Tibial nerve (tissue), 4 donors: Measurements from ENCODE around the gene SPATA1. TPM values are rescaled to one million over a fixed set of nuclear protein-coding genes. Genes with fewer than 3 reads are reported as not detected.
A peak's percentile ranks its signal among the peaks of the same experiment; 100 is the strongest.

ENCODE experiments used
- DNase-seq, 2 donors: peaks; one replicate each; pipeline ENCODE4 v3.0.0-alpha.2; 2019; ENCODE audit warnings: low spot score in 2 of 2
- H3K27ac ChIP-seq, 4 donors: fragments of 200-600 bp; sonication (generic) in 3 of 4; one replicate each; pipeline ENCODE4 v1.5.1; 2017 to 2019; ENCODE audit warnings: mild to moderate bottlenecking in 1 of 4
- H3K27me3 ChIP-seq, 2 donors: fragments of 200-600 bp; sonication (generic) in 1 of 2; one replicate each; pipeline versions ENCODE4 v1.5.1 to v1.6.0; 2017 to 2019
- H3K36me3 ChIP-seq, 3 donors: fragments of 200-600 bp; sonication (generic); one replicate each; pipeline ENCODE4 v1.5.1; 2018 to 2019
- H3K4me1 ChIP-seq, 4 donors: fragments of 200-600 bp; sonication (generic) in 3 of 4; one replicate each; pipeline ENCODE4 v1.5.1; 2017 to 2019
- H3K4me3 ChIP-seq, 4 donors: fragments of 200-600 bp; sonication (generic) in 3 of 4; one replicate each; pipeline ENCODE4 v1.5.1; 2017 to 2019; ENCODE audit warnings: mild to moderate bottlenecking in 1 of 4, moderate library complexity in 1 of 4
- H3K9me3 ChIP-seq, 4 donors: fragments of 200-600 bp; sonication (generic) in 3 of 4; one replicate each; pipeline ENCODE4 v1.5.1; 2017 to 2019
- EP300 ChIP-seq, 2 donors: sonication (generic); formaldehyde crosslinking; IDR thresholded peaks; one replicate each; pipeline ENCODE4 v1.6.1; 2017; ENCODE audit warnings: antibody characterized with exemption in 2 of 2, mild to moderate bottlenecking in 1 of 2
- POLR2A ChIP-seq, 2 donors: fragments of 450-650 bp; IDR thresholded peaks; one replicate each; pipeline ENCODE4 v1.6.1; 2017; ENCODE audit warnings: antibody characterized with exemption in 2 of 2, mild to moderate bottlenecking in 2 of 2, moderate library complexity in 2 of 2
- WGBS, 2 donors: methylation state at CpG; one replicate each; pipeline ENCODE4 v1.1.5; 2018; 5-methylcytosine and 5-hydroxymethylcytosine counted together
- total RNA-seq, 4 donors: library from RNA; depleted of rRNA; stranded (reverse); fragments of >200 nt; gene quantifications; one replicate each; pipeline ENCODE4 v1.1.0, GENCODE V29; 2016
- TF ChIP-seq, protein P1 (sequence below), 5 experiments: fragments of 200-600 bp in 3 of 5; fragments of 450-650 bp in 2 of 5; sonication (generic) in 3 of 5; IDR thresholded peaks; one replicate each; pipeline ENCODE4 v1.5.1; 2016 to 2019; ENCODE audit warnings: antibody characterized with exemption in 5 of 5, mild to moderate bottlenecking in 3 of 5, moderate library complexity in 2 of 5

Gene SPATA1
- total RNA-seq, 4 donors from 2014 or later: 0.22 TPM; not detected in 3

DNA sequence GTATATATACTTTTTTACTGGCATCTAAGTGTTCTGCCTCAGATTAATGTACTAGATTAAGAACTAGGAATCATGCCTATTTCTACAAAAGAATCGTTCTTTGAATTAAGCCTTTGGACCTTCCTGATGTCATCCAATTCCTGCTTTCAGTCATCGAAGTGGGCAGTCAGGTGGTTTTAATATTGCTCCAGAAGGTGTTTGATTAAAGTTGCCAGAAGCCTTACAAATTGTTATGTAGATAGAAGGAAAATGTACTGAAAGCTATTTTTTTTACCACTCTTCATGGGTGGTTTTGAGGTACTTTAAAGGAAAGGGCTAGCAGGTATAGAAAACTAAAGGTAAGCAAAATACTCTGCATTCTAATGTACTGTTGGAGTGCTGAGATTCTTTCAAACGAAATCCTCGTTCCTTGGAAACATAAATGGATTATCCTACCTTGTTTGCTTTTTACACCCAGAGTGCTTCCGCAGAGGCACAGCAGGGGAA lies 67.3 kb downstream of the SPATA1 start:
- H3K27me3 ChIP-seq: no peaks in the 10 kb centered on the region
- H3K4me3 ChIP-seq: peak overlapping the region; percentile 63 to 87 (median 74)
- no peak for DNase-seq
- peaks cover 0 to 29% (median 4%) of the 10 kb centered on the region in 4 donors for H3K4me1 ChIP-seq
- 14 to 15% methylated on average over 5 of the region's 5 CpGs for WGBS, 2 donors
- H3K36me3 ChIP-seq: peaks cover 0 to 19% (median 0%) of the 10 kb centered on the region in 3 donors
- peak overlapping the region; percentile 92 to 99 (median 95) for H3K27ac ChIP-seq
- H3K9me3 ChIP-seq: no peaks in the 10 kb centered on the region
- TF ChIP-seq POLR2A (IDR thresholded peaks at IDR 0.05) (no peak), EP300 (IDR thresholded peaks at IDR 0.05) (no peak)
- TF ChIP-seq, protein P1, sequence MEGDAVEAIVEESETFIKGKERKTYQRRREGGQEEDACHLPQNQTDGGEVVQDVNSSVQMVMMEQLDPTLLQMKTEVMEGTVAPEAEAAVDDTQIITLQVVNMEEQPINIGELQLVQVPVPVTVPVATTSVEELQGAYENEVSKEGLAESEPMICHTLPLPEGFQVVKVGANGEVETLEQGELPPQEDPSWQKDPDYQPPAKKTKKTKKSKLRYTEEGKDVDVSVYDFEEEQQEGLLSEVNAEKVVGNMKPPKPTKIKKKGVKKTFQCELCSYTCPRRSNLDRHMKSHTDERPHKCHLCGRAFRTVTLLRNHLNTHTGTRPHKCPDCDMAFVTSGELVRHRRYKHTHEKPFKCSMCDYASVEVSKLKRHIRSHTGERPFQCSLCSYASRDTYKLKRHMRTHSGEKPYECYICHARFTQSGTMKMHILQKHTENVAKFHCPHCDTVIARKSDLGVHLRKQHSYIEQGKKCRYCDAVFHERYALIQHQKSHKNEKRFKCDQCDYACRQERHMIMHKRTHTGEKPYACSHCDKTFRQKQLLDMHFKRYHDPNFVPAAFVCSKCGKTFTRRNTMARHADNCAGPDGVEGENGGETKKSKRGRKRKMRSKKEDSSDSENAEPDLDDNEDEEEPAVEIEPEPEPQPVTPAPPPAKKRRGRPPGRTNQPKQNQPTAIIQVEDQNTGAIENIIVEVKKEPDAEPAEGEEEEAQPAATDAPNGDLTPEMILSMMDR (IDR thresholded peaks at IDR 0.05): no peak

DNA sequence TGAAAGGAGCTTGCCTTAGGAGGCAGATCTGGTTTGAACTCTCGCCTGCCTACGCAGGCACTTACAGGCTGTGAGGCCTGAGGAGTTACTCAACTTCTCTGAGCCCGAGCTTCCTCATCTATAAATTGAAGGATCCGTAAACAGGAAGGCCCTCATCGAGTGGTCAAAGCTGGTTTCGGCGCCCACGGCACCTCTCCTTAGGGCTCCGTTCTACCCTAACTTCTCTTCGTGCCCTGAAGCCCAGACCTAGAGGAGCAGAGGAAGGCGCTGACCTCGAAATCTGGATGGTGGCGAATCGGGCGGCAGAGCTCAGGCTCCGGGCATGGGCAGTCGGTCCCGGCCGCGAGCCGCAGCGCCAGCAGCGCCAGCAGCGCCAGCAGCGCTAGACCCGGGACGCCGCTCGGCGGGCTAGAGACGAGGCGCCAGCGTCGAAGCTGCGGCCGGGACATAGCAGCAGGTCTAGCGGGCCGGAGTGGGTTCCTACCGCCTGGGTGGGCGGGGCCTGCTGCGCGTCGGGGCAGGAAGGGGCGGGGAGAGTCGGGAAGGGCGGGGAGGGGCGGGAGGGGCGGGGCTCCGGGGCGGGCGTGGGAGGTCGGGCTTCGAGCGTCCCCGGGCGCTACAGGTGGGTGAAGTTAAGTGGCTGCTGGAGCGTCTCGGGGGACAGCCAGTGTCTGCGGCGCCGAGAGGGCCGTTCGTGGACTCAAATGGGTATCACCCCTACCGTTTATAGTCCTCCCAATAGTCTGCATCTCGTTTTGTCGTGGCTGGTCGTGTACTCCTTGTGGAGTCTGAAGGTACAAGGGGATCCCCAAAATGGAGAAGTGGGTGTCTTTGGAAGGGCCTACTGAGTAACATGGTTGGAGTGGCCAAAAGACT lies 68.0 kb downstream of the SPATA1 start, which contains the start of gene CTBS:
TSS of gene CTBS (minus strand) at position 474 of the 876 bp plus-strand sequence. CDS start at position 449, 25 bp downstream.
- peaks cover 0 to 29% (median 4%) of the 10 kb centered on the region in 4 donors for H3K4me1 ChIP-seq
- peak within 1 kb of the TSS; percentile 63 to 87 (median 74) for H3K4me3 ChIP-seq
- H3K36me3 ChIP-seq: peaks cover 0 to 12% (median 0%) of the 10 kb centered on the region in 3 donors
- 0 to 2% methylated on average over 38 to 47 of the region's 67 CpGs for WGBS, 2 donors
- H3K27me3 ChIP-seq: no peaks in the 10 kb centered on the region
- TF ChIP-seq, protein P1 (IDR thresholded peaks at IDR 0.05): no peak
- peak in 1 of 2 donors; percentile 91 for TF ChIP-seq EP300 (IDR thresholded peaks at IDR 0.05)
- peak; percentile 68 to 79 for TF ChIP-seq POLR2A (IDR thresholded peaks at IDR 0.05)
- no peaks in the 10 kb centered on the region for H3K9me3 ChIP-seq
- H3K27ac ChIP-seq: peak within 1 kb of the TSS; percentile 92 to 99 (median 95)
- peak; percentile 75 to 76 for DNase-seq

DNA sequence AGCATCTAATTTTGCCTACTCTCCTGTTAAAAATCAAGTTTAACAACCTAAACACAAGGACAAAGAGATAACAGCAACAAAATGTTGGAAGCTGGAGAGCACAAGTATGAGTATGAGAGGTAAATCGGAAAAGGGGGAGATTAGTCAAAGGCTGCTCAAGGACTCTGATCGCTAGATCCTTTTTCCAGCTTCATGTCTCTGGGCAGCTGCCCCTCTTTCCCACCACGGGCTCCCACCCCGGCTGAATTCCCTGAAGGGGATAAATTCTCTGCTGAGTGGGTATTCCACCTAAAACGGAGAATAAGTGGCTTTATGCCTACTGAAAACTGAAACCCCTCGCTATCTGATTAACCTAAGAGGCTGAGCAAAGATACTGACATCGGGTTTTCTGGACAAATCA lies 68.8 kb downstream of the SPATA1 start:
- WGBS, 2 donors: 77 to 85% methylated on average over 7 of the region's 7 CpGs
- Histone ChIP-seq H3K4me1 (peaks cover 0 to 29% (median 4%) of the 10 kb centered on the region in 4 donors), H3K36me3 (peaks cover 0 to 5% (median 0%) of the 10 kb centered on the region in 3 donors), H3K27me3 (no peaks in the 10 kb centered on the region), H3K9me3 (no peaks in the 10 kb centered on the region), H3K27ac (peak overlapping the region in 1 of 4 donors; percentile 96), H3K4me3 (peak overlapping the region; percentile 63 to 87 (median 74))
- no peak for TF ChIP-seq EP300 (IDR thresholded peaks at IDR 0.05)
- TF ChIP-seq, protein P1 (IDR thresholded peaks at IDR 0.05): no peak
- no peak for TF ChIP-seq POLR2A (IDR thresholded peaks at IDR 0.05)
- no peak for DNase-seq

DNA sequence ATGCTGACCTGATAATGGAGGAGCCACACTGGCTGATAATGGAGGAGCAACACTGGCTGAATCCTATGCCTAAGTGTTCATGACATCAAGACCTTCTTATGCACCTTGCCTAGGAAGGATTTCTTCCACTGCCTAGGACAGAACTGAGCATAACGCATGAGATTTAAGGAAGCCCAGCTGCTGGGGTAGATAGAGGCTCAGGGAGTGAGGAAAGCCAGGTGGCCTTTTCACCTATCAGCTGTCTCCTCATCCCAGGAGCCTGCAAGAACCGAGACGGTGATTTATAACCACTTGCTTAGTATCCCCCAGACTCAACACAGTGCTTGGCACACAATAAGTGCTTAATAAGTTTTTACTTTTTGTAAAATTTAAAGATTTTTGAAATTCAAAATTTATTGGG lies 75.5 kb downstream of the SPATA1 start:
- Histone ChIP-seq H3K9me3 (no peaks in the 10 kb centered on the region), H3K4me1 (peaks cover 0 to 10% (median 8%) of the 10 kb centered on the region in 4 donors), H3K4me3 (no peak overlapping the region), H3K36me3 (no peaks in the 10 kb centered on the region), H3K27me3 (no peaks in the 10 kb centered on the region), H3K27ac (no peak overlapping the region)
- no peak for TF ChIP-seq EP300 (IDR thresholded peaks at IDR 0.05)
- TF ChIP-seq, protein P1 (IDR thresholded peaks at IDR 0.05): no peak
- no peak for TF ChIP-seq POLR2A (IDR thresholded peaks at IDR 0.05)
- WGBS, 2 donors: 89 to 91% methylated on average over 3 of the region's 3 CpGs
- no peak for DNase-seq
